Measurements from ENCODE around the gene SGMS2. TPM values are rescaled to one million over a fixed set of nuclear protein-coding genes. Genes with fewer than 3 reads are reported as not detected.

SGMS2 gene
- total RNA-seq, 1 experiment from 2014 or later: 0.72 TPM

DNA sequence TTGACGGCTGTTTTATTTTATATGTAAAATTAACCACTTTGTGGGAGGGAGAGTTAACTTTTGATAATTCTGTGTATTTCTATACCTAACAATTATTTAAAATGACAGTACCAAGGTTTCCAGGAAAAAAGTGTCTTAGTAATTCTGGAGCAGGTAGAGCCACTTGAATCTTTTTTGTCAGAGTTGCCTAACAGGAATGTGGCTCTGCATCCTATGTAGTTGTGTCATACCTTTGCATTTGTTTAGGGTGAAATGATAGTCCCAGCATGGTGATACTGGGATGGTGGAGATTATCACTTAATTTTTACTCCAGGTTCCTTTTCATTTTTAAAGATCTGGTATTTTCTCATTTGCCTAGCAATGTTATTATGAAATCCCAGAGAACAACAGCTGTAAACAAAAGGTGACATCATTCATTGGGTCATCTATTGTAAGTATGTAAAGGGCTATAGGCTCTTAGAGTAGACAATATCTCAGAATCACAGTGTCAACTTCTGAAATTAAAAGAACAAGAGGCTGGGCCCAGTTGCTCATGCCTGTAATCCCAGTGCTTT lies 9.6 kb downstream of the SGMS2 start:
- H3K9me3 Mint-ChIP-seq: peaks cover 9% of the 10 kb centered on the region
- ChIA-PET POLR2A (no interaction called here), CTCF (interaction anchor here (1.1 kb wide), 1 partner anchor 1970 kb away, joined by 3 read pairs; no protein-coding TSS in a partner anchor)
- H3K4me1 Mint-ChIP-seq: peaks cover 18% of the 10 kb centered on the region; the same call in 1 of the 2 replicates
- peaks cover 3% of the 10 kb centered on the region for H3K36me3 Mint-ChIP-seq
- ATAC-seq (0 out of 2 replicates have a peak, but pooled peaks have one; percentile 42), DNase-seq (ENCODE audit: low spot score) (no peak)
- no peak overlapping the region for H3K27ac Mint-ChIP-seq
- H3K4me3 Mint-ChIP-seq: no peak overlapping the region
- no peak for TF ChIP-seq FOXJ3 (CRISPR knock-in tag; IDR thresholded peaks at IDR 0.05; ENCODE audit: borderline replicate concordance)
- TF ChIP-seq, protein P1, sequence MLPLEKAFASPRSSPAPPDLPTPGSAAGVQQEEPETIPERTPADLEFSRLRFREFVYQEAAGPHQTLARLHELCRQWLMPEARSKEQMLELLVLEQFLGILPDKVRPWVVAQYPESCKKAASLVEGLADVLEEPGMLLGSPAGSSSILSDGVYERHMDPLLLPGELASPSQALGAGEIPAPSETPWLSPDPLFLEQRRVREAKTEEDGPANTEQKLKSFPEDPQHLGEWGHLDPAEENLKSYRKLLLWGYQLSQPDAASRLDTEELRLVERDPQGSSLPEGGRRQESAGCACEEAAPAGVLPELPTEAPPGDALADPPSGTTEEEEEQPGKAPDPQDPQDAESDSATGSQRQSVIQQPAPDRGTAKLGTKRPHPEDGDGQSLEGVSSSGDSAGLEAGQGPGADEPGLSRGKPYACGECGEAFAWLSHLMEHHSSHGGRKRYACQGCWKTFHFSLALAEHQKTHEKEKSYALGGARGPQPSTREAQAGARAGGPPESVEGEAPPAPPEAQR (CRISPR knock-in tag; IDR thresholded peaks at IDR 0.05): no peak
- TF ChIP-seq, protein P2, sequence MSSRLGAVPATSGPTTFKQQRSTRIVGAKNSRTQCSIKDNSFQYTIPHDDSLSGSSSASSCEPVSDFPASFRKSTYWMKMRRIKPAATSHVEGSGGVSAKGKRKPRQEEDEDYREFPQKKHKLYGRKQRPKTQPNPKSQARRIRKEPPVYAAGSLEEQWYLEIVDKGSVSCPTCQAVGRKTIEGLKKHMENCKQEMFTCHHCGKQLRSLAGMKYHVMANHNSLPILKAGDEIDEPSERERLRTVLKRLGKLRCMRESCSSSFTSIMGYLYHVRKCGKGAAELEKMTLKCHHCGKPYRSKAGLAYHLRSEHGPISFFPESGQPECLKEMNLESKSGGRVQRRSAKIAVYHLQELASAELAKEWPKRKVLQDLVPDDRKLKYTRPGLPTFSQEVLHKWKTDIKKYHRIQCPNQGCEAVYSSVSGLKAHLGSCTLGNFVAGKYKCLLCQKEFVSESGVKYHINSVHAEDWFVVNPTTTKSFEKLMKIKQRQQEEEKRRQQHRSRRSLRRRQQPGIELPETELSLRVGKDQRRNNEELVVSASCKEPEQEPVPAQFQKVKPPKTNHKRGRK (CRISPR knock-in tag; IDR thresholded peaks at IDR 0.05; ENCODE audit: borderline replicate concordance): no peak
- TF ChIP-seq MXD4 (CRISPR knock-in tag; IDR thresholded peaks at IDR 0.05; ENCODE audit: borderline replicate concordance): no peak
- peaks cover 31% of the 10 kb centered on the region for H3K27me3 Mint-ChIP-seq (ENCODE audit: low read depth)

DNA sequence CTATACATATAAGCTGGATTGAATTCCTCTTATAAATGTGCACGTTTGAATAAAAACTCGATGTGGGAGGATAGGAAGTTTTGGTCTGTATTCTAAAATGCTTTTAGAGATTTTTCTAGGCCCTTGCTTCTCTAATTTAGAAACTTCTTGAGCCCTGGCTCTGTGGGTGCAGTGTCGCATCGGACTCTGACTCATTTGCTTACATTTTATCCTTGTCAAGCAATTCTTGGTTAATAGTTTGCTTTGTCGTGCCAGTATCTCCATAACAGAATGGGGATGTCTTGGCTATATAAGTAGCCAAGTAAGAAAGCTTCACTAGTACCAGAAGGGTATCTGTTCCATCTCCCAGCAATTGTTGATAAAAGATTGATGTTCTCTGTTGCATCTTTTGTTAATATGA lies 10.7 kb downstream of the SGMS2 start:
- ChIA-PET POLR2A (no interaction called here), CTCF (interaction anchor here (1.1 kb wide), 1 partner anchor 1969 kb away, joined by 3 read pairs; no protein-coding TSS in a partner anchor)
- ATAC-seq (no peak), DNase-seq (ENCODE audit: low spot score) (no peak)
- peaks cover 18% of the 10 kb centered on the region; the same call in 1 of the 2 replicates for H3K4me1 Mint-ChIP-seq
- peaks cover 3% of the 10 kb centered on the region for H3K36me3 Mint-ChIP-seq
- no peak overlapping the region for H3K4me3 Mint-ChIP-seq
- TF ChIP-seq, protein P3, sequence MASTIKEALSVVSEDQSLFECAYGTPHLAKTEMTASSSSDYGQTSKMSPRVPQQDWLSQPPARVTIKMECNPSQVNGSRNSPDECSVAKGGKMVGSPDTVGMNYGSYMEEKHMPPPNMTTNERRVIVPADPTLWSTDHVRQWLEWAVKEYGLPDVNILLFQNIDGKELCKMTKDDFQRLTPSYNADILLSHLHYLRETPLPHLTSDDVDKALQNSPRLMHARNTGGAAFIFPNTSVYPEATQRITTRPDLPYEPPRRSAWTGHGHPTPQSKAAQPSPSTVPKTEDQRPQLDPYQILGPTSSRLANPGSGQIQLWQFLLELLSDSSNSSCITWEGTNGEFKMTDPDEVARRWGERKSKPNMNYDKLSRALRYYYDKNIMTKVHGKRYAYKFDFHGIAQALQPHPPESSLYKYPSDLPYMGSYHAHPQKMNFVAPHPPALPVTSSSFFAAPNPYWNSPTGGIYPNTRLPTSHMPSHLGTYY (CRISPR knock-in tag; IDR thresholded peaks at IDR 0.05): no peak
- no peak for TF ChIP-seq ZNF671 (CRISPR knock-in tag; IDR thresholded peaks at IDR 0.05)
- TF ChIP-seq GABPB1 (CRISPR knock-in tag; IDR thresholded peaks at IDR 0.05): no peak
- TF ChIP-seq GRHL2 (CRISPR knock-in tag; IDR thresholded peaks at IDR 0.05; ENCODE audit: insufficient replicate concordance, severe bottlenecking): no peak
- no peak for TF ChIP-seq CREB1 (CRISPR knock-in tag; IDR thresholded peaks at IDR 0.05)
- TF ChIP-seq ESRRA (CRISPR knock-in tag; IDR thresholded peaks at IDR 0.05; ENCODE audit: borderline replicate concordance): no peak
- TF ChIP-seq, protein P4, sequence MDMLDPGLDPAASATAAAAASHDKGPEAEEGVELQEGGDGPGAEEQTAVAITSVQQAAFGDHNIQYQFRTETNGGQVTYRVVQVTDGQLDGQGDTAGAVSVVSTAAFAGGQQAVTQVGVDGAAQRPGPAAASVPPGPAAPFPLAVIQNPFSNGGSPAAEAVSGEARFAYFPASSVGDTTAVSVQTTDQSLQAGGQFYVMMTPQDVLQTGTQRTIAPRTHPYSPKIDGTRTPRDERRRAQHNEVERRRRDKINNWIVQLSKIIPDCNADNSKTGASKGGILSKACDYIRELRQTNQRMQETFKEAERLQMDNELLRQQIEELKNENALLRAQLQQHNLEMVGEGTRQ (CRISPR knock-in tag; IDR thresholded peaks at IDR 0.05): no peak
- TF ChIP-seq ZNF423 (CRISPR knock-in tag; IDR thresholded peaks at IDR 0.05): no peak
- no peak for TF ChIP-seq ZNF232 (CRISPR knock-in tag; IDR thresholded peaks at IDR 0.05)
- no peak for TF ChIP-seq JAZF1 (CRISPR knock-in tag; IDR thresholded peaks at IDR 0.05)
- TF ChIP-seq, protein P5, sequence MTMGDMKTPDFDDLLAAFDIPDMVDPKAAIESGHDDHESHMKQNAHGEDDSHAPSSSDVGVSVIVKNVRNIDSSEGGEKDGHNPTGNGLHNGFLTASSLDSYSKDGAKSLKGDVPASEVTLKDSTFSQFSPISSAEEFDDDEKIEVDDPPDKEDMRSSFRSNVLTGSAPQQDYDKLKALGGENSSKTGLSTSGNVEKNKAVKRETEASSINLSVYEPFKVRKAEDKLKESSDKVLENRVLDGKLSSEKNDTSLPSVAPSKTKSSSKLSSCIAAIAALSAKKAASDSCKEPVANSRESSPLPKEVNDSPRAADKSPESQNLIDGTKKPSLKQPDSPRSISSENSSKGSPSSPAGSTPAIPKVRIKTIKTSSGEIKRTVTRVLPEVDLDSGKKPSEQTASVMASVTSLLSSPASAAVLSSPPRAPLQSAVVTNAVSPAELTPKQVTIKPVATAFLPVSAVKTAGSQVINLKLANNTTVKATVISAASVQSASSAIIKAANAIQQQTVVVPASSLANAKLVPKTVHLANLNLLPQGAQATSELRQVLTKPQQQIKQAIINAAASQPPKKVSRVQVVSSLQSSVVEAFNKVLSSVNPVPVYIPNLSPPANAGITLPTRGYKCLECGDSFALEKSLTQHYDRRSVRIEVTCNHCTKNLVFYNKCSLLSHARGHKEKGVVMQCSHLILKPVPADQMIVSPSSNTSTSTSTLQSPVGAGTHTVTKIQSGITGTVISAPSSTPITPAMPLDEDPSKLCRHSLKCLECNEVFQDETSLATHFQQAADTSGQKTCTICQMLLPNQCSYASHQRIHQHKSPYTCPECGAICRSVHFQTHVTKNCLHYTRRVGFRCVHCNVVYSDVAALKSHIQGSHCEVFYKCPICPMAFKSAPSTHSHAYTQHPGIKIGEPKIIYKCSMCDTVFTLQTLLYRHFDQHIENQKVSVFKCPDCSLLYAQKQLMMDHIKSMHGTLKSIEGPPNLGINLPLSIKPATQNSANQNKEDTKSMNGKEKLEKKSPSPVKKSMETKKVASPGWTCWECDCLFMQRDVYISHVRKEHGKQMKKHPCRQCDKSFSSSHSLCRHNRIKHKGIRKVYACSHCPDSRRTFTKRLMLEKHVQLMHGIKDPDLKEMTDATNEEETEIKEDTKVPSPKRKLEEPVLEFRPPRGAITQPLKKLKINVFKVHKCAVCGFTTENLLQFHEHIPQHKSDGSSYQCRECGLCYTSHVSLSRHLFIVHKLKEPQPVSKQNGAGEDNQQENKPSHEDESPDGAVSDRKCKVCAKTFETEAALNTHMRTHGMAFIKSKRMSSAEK (CRISPR knock-in tag; IDR thresholded peaks at IDR 0.05; ENCODE audit: borderline replicate concordance): no peak
- TF ChIP-seq MXD4 (CRISPR knock-in tag; IDR thresholded peaks at IDR 0.05; ENCODE audit: borderline replicate concordance): no peak
- TF ChIP-seq NR3C1 (CRISPR knock-in tag; conservative IDR thresholded peaks at IDR 0.05; ENCODE audit: low read depth): no peak
- TF ChIP-seq TEAD4 (CRISPR knock-in tag; IDR thresholded peaks at IDR 0.05): no peak
- no peak for TF ChIP-seq SOX15 (CRISPR knock-in tag; IDR thresholded peaks at IDR 0.05)
- TF ChIP-seq NFE2L1 (CRISPR knock-in tag; IDR thresholded peaks at IDR 0.05): no peak
- H3K27me3 Mint-ChIP-seq (ENCODE audit: low read depth): peaks cover 20% of the 10 kb centered on the region
- H3K9me3 Mint-ChIP-seq: peaks cover 9% of the 10 kb centered on the region
- H3K27ac Mint-ChIP-seq: no peak overlapping the region
